Endothelial cell of umbilical vein (primary cell): Measurements from ENCODE around the gene FBN2. TPM values are rescaled to one million over a fixed set of nuclear protein-coding genes. Genes with fewer than 3 reads are reported as not detected.

ENCODE experiments used
- BruUV-seq: library from RNA; stranded (reverse); fragments of 400-500 nt; replicated peaks from 2 replicates; lab custom pipeline; 2021; lab: Mats Ljungman, UMichigan
- CTCF ChIA-PET: fragments of 300-600, 350-600 bp; sonication (Branson Sonifier 250); formaldehyde crosslinking; loops from one replicate; lab custom pipeline; 2021; ENCODE audit warnings: antibody characterized with exemption, inconsistent platforms; lab: Charles Lee
- POLR2A ChIA-PET: fragments of 300-600, 350-600 bp; sonication (Branson Sonifier 250); formaldehyde crosslinking; loops from one replicate; lab custom pipeline; 2021; ENCODE audit warnings: antibody characterized with exemption, inconsistent platforms; lab: Charles Lee
- DNase-seq: peaks from one replicate; pipeline ENCODE4 v3.0.0-alpha.2; 2011; ENCODE audit warnings: low read depth, low spot score
- FAIRE-seq: peaks from 2 replicates; lab custom pipeline; 2011; peaks lifted over from hg19 to GRCh38; lab: Jason Lieb, UNC
- H2AFZ ChIP-seq: 2 replicates; pipeline ENCODE4 v1.6.0; 2012; ENCODE audit warnings: low read depth, low read length, control low read depth, inconsistent platforms
- H3K27ac ChIP-seq: 2 replicates; pipeline ENCODE4 v1.5.1; 2011; ENCODE audit warnings: low read depth, mild to moderate bottlenecking, control low read depth, low read length, moderate library complexity; ENCODE audit not compliant: insufficient read depth
- H3K27me3 ChIP-seq, 2 experiments: 2 replicates each; pipeline versions ENCODE4 v1.6.0 to v1.6.1; 2011; ENCODE audit warnings: low read length in 2 of 2, mixed read lengths in 1 of 2; ENCODE audit not compliant: control insufficient read depth in 2 of 2, insufficient read depth in 2 of 2
- H3K36me3 ChIP-seq, 2 experiments: 2 replicates in 1 of 2; 3 replicates in 1 of 2; pipeline ENCODE4 v1.5.1; 2011; ENCODE audit warnings: low read length in 2 of 2, mild to moderate bottlenecking in 1 of 2, moderate library complexity in 1 of 2; ENCODE audit not compliant: control insufficient read depth in 2 of 2, insufficient read depth in 2 of 2; ENCODE audit errors: extremely low read depth in 1 of 2
- H3K4me1 ChIP-seq: 3 replicates; pipeline ENCODE4 v1.5.1; 2011; ENCODE audit warnings: mild to moderate bottlenecking, low read length; ENCODE audit not compliant: control insufficient read depth, insufficient read depth; ENCODE audit errors: extremely low read depth
- H3K4me2 ChIP-seq: 2 replicates; pipeline ENCODE4 v1.6.1; 2011; ENCODE audit warnings: low read length, control low read depth, mixed read lengths; ENCODE audit not compliant: insufficient read depth
- H3K4me3 ChIP-seq, 3 experiments: fragments of 200-600 bp in 1 of 3; sonication (generic), shearing (Covaris generic) in 1 of 3; replicated peaks in 1 of 3; 2 replicates each; pipeline ENCODE4 v1.5.1; 2011 to 2016; ENCODE audit warnings: control low read depth in 3 of 3, low read length in 3 of 3, mild to moderate bottlenecking in 2 of 3, inconsistent platforms in 1 of 3, low read depth in 1 of 3, moderate library complexity in 1 of 3; ENCODE audit not compliant: insufficient read depth in 1 of 3
- H3K79me2 ChIP-seq: 2 replicates; pipeline ENCODE4 v1.6.0; 2012; ENCODE audit warnings: low read length, inconsistent platforms; ENCODE audit not compliant: control insufficient read depth, insufficient read depth
- H3K9ac ChIP-seq: replicated peaks from 2 replicates; pipeline ENCODE3; 2011; ENCODE audit warnings: low read length, control low read depth; ENCODE audit not compliant: insufficient read depth; ENCODE audit errors: extremely low read depth
- H3K9me1 ChIP-seq: replicated peaks from 3 replicates; pipeline ENCODE4 v1.6.0; 2011; ENCODE audit warnings: mild to moderate bottlenecking, low read length; ENCODE audit not compliant: control insufficient read depth, insufficient read depth; ENCODE audit errors: extremely low read depth
- H3K9me3 ChIP-seq: replicated peaks from 2 replicates; pipeline ENCODE4 v1.5.1; 2012; ENCODE audit warnings: low read length, inconsistent platforms; ENCODE audit not compliant: control insufficient read depth, insufficient read depth
- H4K20me1 ChIP-seq: replicated peaks from 2 replicates; pipeline ENCODE3; 2011; ENCODE audit warnings: mild to moderate bottlenecking, low read length; ENCODE audit not compliant: control insufficient read depth, insufficient read depth; ENCODE audit errors: extremely low read depth
- FOS ChIP-seq: IDR thresholded peaks from 2 replicates; pipeline ENCODE4 v1.6.1; 2011; ENCODE audit warnings: mild to moderate bottlenecking, low read length, moderate library complexity, borderline replicate concordance; ENCODE audit not compliant: insufficient read depth
- GATA2 ChIP-seq: IDR thresholded peaks from 2 replicates; pipeline ENCODE4 v1.7.0; 2011; ENCODE audit warnings: low read depth, mild to moderate bottlenecking, moderate library complexity, mixed read lengths, low read length; ENCODE audit not compliant: insufficient read length, insufficient read depth
- JUN ChIP-seq: IDR thresholded peaks from 2 replicates; pipeline ENCODE4 v1.6.1; 2011; ENCODE audit warnings: borderline replicate concordance, low read depth; ENCODE audit not compliant: insufficient read length, insufficient read depth
- MYC ChIP-seq: IDR thresholded peaks from one replicate; pipeline ENCODE4 v1.6.1; 2011; ENCODE audit warnings: mild to moderate bottlenecking, low read depth, low read length
- POLR2A ChIP-seq: IDR thresholded peaks from 2 replicates; pipeline ENCODE4 v1.6.1; 2012; ENCODE audit warnings: low read depth, mild to moderate bottlenecking, control low read depth, low read length
- POLR2AphosphoS5 ChIP-seq: IDR thresholded peaks from 2 replicates; pipeline ENCODE4 v1.6.1; 2012; ENCODE audit warnings: low read depth, mild to moderate bottlenecking, control low read depth, low read length, moderate library complexity; ENCODE audit not compliant: insufficient read depth
- dilution Hi-C: fragments of 300-500 bp; cut with MboI; formaldehyde crosslinking; loops from one replicate; pipeline ENCODE4 v1.15.0; 2019; ENCODE audit warnings: low sequenced_read_pairs; ENCODE audit not compliant: extremely low pct_ligation_motif_present
- intact Hi-C: fragments of 100-400 bp; cut with micrococcal nuclease; formaldehyde crosslinking; loops from one replicate; pipeline ENCODE4 v1.10.0; 2022
- polyA plus RNA-seq, 4 experiments: library from polyadenylated mRNA; depleted of rRNA in 3 of 4; stranded (reverse) in 3 of 4; unstranded in 1 of 4; fragments of >200 nt; gene quantifications; 2 replicates each; pipeline versions ENCODE4 v1.2.1 to v1.2.3, GENCODE V29; 2011 to 2012; ENCODE audit warnings: missing spikeins in 1 of 4
- total RNA-seq: library from RNA; stranded (reverse); gene quantifications from 2 replicates; pipeline ENCODE4 v1.2.3, GENCODE V29; 2021

FBN2 gene
- total and polyA plus RNA-seq, 2 donors (not counting 3 experiments of a cell fraction or from before 2014, with no cell fraction given): 21.8 to 57.4 TPM

- Histone ChIP-seq H3K27ac (no peak overlapping the region), H3K79me2 (no peaks in the 10 kb centered on the region), H4K20me1 (no peaks in the 10 kb centered on the region), H3K4me2 (peak overlapping the region; percentile 47), H3K4me1 (peaks cover 26% of the 10 kb centered on the region), H3K9ac (no peak overlapping the region), H2AFZ (no peak overlapping the region), H3K36me3 (no peaks in the 10 kb centered on the region), H3K4me3 (no peak overlapping the region), H3K27me3 (peaks cover 0 to 1% of the 10 kb centered on the region in 2 experiments), H3K9me3 (no peaks in the 10 kb centered on the region), H3K9me1 (no peaks in the 10 kb centered on the region)
- DNase-seq (peak; percentile 65), FAIRE-seq (peak; percentile 12)
- intact Hi-C loops (no loop called here), dilution Hi-C loops (no loop called here)
- POLR2A ChIA-PET: no interaction called here
- no TSS peak for BruUV-seq
- CTCF ChIA-PET: interaction anchor here (1.2 kb wide), 1 partner anchor 134 kb away, joined by 3 read pairs; no protein-coding TSS in a partner anchor
- TF ChIP-seq JUN: peak; percentile 71
- TF ChIP-seq MYC: no peak
- no peak for TF ChIP-seq GATA2
- peak; percentile 31 for TF ChIP-seq FOS
- TF ChIP-seq POLR2A: no peak
- no peak for TF ChIP-seq POLR2AphosphoS5
These were observed 128.8 kb downstream of the FBN2 start for GRCh38 chr5:128409166-128409800.

- Histone ChIP-seq H3K9ac (no peak overlapping the region), H3K4me2 (no peak overlapping the region), H2AFZ (no peak overlapping the region), H3K9me1 (no peaks in the 10 kb centered on the region), H3K9me3 (no peaks in the 10 kb centered on the region), H3K27ac (no peak overlapping the region), H3K4me3 (no peak overlapping the region), H3K27me3 (peaks cover 0 to 1% of the 10 kb centered on the region in 2 experiments), H3K4me1 (peaks cover 22% of the 10 kb centered on the region), H3K79me2 (no peaks in the 10 kb centered on the region), H4K20me1 (no peaks in the 10 kb centered on the region), H3K36me3 (no peaks in the 10 kb centered on the region)
- BruUV-seq: no TSS peak
- dilution Hi-C loops: no loop called here
- intact Hi-C loops: no loop called here
- CTCF ChIA-PET: no interaction called here
- POLR2A ChIA-PET: no interaction called here
- FAIRE-seq: no peak
- DNase-seq: no peak
- no peak for TF ChIP-seq POLR2AphosphoS5
- no peak for TF ChIP-seq JUN
- TF ChIP-seq POLR2A: no peak
- no peak for TF ChIP-seq GATA2
- TF ChIP-seq FOS: no peak
These were observed 129.4 kb downstream of the FBN2 start for GRCh38 chr5:128408622-128409021.
